Measurements from ENCODE around the gene STK32B. TPM values are rescaled to one million over a fixed set of nuclear protein-coding genes. Genes with fewer than 3 reads are reported as not detected.
A peak's percentile ranks its signal among the peaks of the same experiment; 100 is the strongest.
"Not testable (repeated sequence)": the region's sequence is repeated elsewhere in the genome, so short reads cannot be mapped to it uniquely, and the experiment has no call there.

STK32B gene
- total RNA-seq, 1 experiment from 2014 or later = 0.37 TPM

DNA sequence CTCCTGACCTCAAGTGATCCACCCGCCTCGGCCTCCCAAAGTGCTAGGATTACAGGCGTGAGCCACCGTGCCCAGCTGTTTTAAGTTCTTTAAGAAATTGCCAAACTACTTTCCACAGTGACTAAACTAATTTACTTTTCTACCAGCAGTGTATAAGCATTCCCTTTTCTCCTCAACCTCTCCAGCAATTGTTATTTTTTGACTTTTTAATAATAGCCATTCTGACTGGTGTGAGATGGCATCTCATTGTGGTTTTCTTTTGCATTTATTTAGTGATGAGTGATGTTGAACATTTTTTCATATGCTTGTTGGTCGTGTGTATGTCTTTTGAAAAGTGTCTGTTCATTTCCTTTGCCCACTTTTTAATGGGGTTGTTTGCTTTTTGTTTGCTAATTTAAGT is 199.3 kb downstream of the STK32B start:
- DNase-seq (ENCODE audit: low read depth) = not testable (repeated sequence)

- no peak for DNase-seq (ENCODE audit: low read depth)
Measured at GRCh38 chr4:5256421-5256820, 205.1 kb downstream of the STK32B start.

DNA sequence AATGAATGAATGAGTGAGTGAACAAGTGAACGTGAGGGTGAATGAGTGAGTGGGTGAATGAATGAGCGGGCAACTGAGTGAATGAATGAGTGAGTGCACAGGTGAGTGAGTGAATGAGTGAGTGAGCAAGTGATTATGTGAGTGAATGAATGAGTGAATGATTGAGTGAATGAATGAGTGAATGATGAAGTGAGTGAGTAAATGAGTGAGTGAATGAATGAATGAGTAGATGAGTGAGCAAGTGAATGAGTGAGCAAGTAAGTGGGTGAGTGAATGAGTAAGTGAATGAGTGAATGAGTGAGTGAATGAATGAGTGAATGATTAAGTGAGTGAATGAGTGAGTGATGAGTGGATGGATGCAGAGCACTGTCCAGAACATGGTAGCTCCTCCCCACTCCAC is 205.8 kb downstream of the STK32B start:
- DNase-seq (ENCODE audit: low read depth) = no peak

GRCh38 chr4:5259471-5259870 is 208.2 kb downstream of the STK32B start:
- DNase-seq (ENCODE audit: low read depth) = no peak

DNA sequence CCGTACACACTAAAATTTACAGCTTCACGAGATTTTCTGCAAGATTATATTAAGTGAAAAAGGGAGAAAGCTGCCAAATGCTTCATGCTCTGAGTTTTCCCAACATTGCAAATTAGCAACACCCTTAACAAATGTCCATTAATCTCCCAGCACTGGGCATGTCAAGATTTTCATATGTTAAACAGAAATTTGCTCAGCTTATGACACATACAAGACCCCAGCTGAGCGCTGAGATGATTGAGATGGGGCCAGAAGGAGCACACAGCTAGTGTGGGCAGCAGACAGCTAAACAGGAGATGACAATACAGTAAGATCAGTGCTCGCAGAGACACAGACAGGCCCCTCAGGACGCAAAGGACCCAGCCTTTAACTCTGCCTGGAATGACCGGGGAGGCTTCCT is 208.8 kb downstream of the STK32B start:
- DNase-seq (ENCODE audit: low read depth) = no peak

GRCh38 chr4:5261866-5262265 is 210.6 kb downstream of the STK32B start:
- no peak for DNase-seq (ENCODE audit: low read depth)

DNA sequence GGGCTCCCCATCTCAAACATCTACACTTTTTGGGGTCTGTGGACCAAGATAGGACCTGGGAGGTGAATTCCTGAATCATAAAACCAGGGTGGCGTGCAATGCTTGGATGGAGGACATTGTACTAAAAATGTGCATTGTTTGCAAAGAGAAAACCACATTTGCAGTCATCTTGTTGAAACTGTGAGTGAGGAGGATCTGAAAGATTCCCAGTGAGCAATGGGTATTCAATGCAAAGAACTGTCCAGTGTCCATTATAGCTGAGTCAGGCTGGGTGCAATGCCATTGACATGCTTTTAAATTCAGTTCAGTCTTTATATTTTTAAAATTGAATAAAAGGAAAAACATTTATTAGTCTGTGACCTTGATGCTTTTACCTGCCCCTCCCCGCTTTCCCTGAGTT is 215.7 kb downstream of the STK32B start:
- DNase-seq (ENCODE audit: low read depth) = no peak

- no peak for DNase-seq (ENCODE audit: low read depth)
Measured at GRCh38 chr4:5267408-5267807, 216.1 kb downstream of the STK32B start.

GRCh38 chr4:5276475-5277075 is 225.3 kb downstream of the STK32B start:
- DNase-seq (ENCODE audit: low read depth) = no peak

DNA sequence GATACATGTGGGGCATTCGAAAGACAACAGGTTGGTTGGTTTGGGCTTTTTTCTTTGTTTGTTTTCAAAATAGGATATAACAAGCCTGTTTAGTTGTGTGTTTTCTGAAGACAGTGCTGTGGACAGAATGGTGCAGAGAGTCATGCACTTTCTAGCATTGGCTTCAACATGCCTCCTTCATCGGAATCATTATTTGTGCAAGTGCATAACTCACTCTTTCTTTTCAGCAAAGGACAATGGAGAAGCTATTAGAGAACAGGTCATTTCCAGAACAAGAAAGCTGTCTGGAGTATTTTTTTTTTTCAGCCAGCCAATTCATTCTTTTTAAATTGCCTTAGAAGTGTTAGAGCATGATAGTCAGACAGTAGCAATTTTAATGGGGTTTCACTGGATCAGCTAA is 225.8 kb downstream of the STK32B start:
- DNase-seq (ENCODE audit: low read depth) = no peak

- no peak for DNase-seq (ENCODE audit: low read depth)
Measured at GRCh38 chr4:5278213-5278612, 226.9 kb downstream of the STK32B start.

DNA sequence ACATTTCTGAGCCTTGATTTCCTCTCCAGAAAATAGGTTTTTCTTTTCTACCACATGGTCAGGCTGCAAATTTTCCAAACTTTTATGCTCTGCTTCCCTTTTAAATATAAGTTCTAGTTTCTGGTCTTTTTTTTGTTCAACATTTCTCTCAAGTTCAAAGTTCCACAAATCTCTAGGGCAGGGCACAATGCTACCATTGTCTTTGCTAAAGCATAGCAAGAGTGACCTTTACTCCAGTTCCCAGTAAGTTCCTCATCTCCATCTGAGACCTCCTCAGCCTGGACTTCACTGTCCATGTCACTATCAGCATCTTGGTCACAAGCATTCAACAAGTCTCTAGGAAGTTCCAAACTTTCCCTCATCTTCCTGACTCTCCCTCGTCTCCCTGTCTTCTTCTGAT is 228.8 kb downstream of the STK32B start:
- not testable (repeated sequence) for DNase-seq (ENCODE audit: low read depth)

GRCh38 chr4:5280828-5281227 is 229.5 kb downstream of the STK32B start:
- no peak for DNase-seq (ENCODE audit: low read depth)

DNA sequence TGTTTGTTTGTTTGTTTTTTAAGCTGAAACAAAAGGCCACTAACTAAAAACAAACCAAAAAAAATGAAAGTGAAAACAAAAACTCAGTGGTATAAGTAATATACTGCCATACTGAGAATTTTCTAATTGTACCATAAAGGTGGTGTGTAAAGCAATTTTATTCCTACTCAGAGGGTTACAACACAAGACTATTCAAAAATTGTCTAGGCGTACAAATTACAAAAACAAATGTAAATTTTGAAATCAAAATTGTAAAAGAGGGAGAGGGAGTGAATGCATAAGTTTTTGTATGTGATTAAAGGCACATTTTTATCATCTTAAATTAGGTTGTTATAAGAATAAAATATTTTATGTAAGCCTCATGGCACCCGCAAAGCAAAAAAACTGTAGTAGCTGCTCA is 232.6 kb downstream of the STK32B start:
- no peak for DNase-seq (ENCODE audit: low read depth)

GRCh38 chr4:5284517-5284916 is 233.2 kb downstream of the STK32B start:
- DNase-seq (ENCODE audit: low read depth) = no peak

DNA sequence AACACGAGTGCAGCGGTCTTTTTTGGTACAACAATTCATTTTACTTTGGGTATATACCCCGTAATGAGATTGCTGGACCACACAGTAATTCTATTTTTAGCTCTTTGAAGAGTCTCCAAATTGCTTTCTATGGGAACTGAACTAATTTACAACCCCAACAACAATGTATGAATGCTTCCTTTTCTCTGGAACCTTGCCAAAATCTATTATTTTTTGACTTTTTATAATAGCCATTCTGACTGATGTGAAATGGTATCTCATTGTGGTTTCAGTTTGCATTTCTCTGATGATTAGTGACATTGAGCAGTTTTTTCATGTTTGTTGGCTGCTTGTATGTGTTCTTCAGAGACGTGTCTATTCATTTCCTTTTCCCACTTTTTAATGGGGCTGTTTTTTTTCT is 240.8 kb downstream of the STK32B start:
- no peak for DNase-seq (ENCODE audit: low read depth)

GRCh38 chr4:5298000-5298787 is 246.9 kb downstream of the STK32B start:
- not testable (repeated sequence) for DNase-seq (ENCODE audit: low read depth)

GRCh38 chr4:5300283-5300682 is 249.0 kb downstream of the STK32B start:
- DNase-seq (ENCODE audit: low read depth) = no peak

DNA sequence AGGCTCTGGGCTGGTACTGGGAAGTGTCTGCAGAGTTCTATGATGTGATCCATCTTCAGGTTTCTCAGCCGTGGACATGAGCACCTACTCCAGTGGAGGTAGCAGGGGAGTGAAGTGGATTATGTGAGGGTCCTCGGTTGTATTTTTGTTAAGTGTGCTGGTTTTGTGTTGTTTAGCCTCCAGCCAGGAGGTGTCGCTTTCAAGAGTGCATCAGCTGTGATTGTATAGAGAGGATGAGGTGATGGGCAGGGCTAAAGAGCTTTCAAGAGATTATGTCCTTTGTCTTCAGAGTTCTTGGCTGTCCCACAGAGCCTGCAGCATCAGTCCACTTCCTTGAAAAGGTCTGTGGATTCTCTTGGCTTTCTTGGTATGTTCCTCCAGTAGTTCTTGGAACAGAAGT is 256.6 kb downstream of the STK32B start:
- peak; percentile 35 for DNase-seq (ENCODE audit: low read depth)

GRCh38 chr4:5322321-5322720 is 271.0 kb downstream of the STK32B start:
- no peak for DNase-seq (ENCODE audit: low read depth)

DNA sequence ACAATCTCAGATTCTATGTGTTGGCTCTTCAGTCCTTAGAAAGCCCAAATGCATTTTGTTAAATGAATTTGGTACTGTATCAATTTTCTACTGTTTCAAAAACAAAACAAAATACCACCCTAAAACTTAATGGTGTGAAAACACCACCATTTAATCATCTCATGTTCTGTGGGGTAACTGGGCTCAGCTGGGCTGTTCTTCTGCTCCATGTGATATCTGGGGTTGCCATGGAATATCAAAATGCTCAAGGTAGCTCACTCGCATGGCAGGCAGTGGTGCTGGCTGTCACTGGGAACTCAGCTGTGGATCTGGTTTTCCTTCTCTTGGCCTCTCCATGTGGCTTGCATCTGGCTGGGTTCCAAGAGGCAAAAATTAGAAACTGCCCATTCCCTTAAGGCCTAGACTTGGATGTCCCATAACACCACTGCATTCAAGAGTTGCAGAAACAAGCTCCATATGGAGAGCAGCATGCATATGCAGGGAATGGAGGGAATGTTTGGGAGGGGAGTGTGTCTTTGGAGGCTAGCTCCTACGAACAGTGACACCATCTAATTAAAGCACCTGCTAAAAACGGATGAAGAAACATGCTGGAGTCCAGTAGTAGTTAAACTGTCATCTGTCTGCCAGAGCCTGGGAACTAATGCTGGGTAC is 279.2 kb downstream of the STK32B start:
- no peak for DNase-seq (ENCODE audit: low read depth)

GRCh38 chr4:5337731-5338130 is 286.5 kb downstream of the STK32B start:
- no peak for DNase-seq (ENCODE audit: low read depth)

DNA sequence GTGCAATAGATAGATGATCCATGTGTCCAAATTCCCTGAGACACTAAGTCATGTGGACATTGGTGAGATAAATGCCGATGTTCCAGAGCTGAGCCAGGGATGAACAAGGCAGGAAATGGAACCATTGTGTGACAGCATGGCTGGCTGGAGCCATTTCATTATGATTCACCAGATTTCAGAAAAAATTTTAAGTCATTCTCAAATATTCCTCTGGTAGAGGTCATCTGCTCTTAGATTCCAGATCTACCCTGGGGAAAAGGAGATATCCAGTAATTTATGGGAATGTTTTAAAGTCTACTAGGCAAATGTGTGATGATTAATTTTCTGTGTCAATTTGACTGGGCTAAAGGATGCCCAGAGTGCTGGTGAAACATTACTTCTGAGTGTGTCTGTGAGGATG is 287.3 kb downstream of the STK32B start:
- no peak for DNase-seq (ENCODE audit: low read depth)
